Renal pelvis (tissue), 4 donors: ENCODE measurements around the gene PAAF1. TPM values are rescaled to one million over a fixed set of nuclear protein-coding genes. Genes with fewer than 3 reads are reported as not detected.
"Not testable (repeated sequence)": the region's sequence is repeated elsewhere in the genome, so short reads cannot be mapped to it uniquely, and the experiment has no call there.

Source experiments
- DNase-seq: peaks from one replicate; pipeline ENCODE4 v3.0.0-alpha.2; 2013
- polyA plus RNA-seq, 3 donors: library from polyadenylated mRNA; unstranded; fragments of 120-200 nt; gene quantifications; one replicate each; pipeline ENCODE4 v1.2.1, GENCODE V29; 2013; ENCODE audit not compliant: insufficient read length in 3 of 3

Gene PAAF1
- polyA plus RNA-seq, 3 donors = 31.1 to 41.1 (median 33.7) TPM

GRCh38 chr11:73872749-73873357 lies 3.9 kb upstream of the PAAF1 start:
- no peak for DNase-seq

GRCh38 chr11:73875380-73875779 lies 1.4 kb upstream of the PAAF1 start:
- DNase-seq = no peak

- DNase-seq = no peak
Observed at GRCh38 chr11:73875840-73876239, 959 bp upstream of the PAAF1 start.

GRCh38 chr11:73878771-73879170 lies 2.0 kb downstream of the PAAF1 start:
- no peak for DNase-seq

GRCh38 chr11:73880449-73880848 lies 3.6 kb downstream of the PAAF1 start:
- not testable (repeated sequence) for DNase-seq

- DNase-seq = no peak
Observed at GRCh38 chr11:73883856-73884255, 7.1 kb downstream of the PAAF1 start.

GRCh38 chr11:73888244-73888643 lies 11.4 kb downstream of the PAAF1 start:
- no peak for DNase-seq

- DNase-seq = no peak
Observed at GRCh38 chr11:73889019-73889418, 12.2 kb downstream of the PAAF1 start.

- DNase-seq = no peak
Observed at GRCh38 chr11:73889536-73889935, 12.7 kb downstream of the PAAF1 start.

GRCh38 chr11:73893041-73893440 lies 16.2 kb downstream of the PAAF1 start:
- DNase-seq = no peak

GRCh38 chr11:73894725-73895335 lies 18.0 kb downstream of the PAAF1 start:
- no peak for DNase-seq

- no peak for DNase-seq
Observed at GRCh38 chr11:73902303-73902702, 25.5 kb downstream of the PAAF1 start.

GRCh38 chr11:73907191-73907590 lies 30.4 kb downstream of the PAAF1 start:
- DNase-seq = no peak

GRCh38 chr11:73912026-73912425 lies 35.2 kb downstream of the PAAF1 start:
- no peak for DNase-seq

GRCh38 chr11:73913472-73913871 lies 36.7 kb downstream of the PAAF1 start:
- no peak for DNase-seq

- DNase-seq = no peak
Observed at GRCh38 chr11:73914284-73914683, 37.5 kb downstream of the PAAF1 start.

GRCh38 chr11:73916435-73916834 lies 39.6 kb downstream of the PAAF1 start:
- no peak for DNase-seq

- DNase-seq = no peak
Observed at GRCh38 chr11:73921180-73921579, 44.4 kb downstream of the PAAF1 start.

GRCh38 chr11:73929388-73929787 lies 52.6 kb downstream of the PAAF1 start:
- no peak for DNase-seq

- peak; percentile 15 for DNase-seq
Observed at GRCh38 chr11:73931039-73931645, 54.3 kb downstream of the PAAF1 start.

- no peak for DNase-seq
Observed at GRCh38 chr11:73931951-73932350, 55.2 kb downstream of the PAAF1 start.

GRCh38 chr11:73932781-73933180 lies 56.0 kb downstream of the PAAF1 start:
- no peak for DNase-seq

- not testable (repeated sequence) for DNase-seq
Observed at GRCh38 chr11:73936047-73936446, 59.2 kb downstream of the PAAF1 start.

GRCh38 chr11:73939096-73939495 lies 62.3 kb downstream of the PAAF1 start:
- no peak for DNase-seq
